GM10248 (cell line): Measurements from ENCODE around the gene NAALAD2.
"Not testable (repeated sequence)": the region's sequence is repeated elsewhere in the genome, so short reads cannot be mapped to it uniquely, and the experiment has no call there.

ENCODE experiments used
- CTCF ChIA-PET: fragments of 300-600 bp; sonication (Branson Sonifier 250); formaldehyde crosslinking; extraction: SDS; loops from one replicate; lab custom pipeline; 2021; ENCODE audit warnings: antibody characterized with exemption; lab: Yijun Ruan, JAX
- POLR2A ChIA-PET: fragments of 350-650 bp; sonication (Branson Sonifier 250); formaldehyde crosslinking; extraction: SDS; loops from one replicate; lab custom pipeline; 2020; ENCODE audit warnings: antibody characterized with exemption; lab: Yijun Ruan, JAX
- DNase-seq: peaks from one replicate; pipeline ENCODE4 v3.0.0; 2012; ENCODE audit errors: extremely low spot score
- TF ChIP-seq, protein P1 (sequence below): IDR thresholded peaks from 2 replicates; pipeline ENCODE4 v1.5.1; 2012; ENCODE audit warnings: mild to moderate bottlenecking, low read depth; ENCODE audit errors: extremely low read depth, missing control alignments, control extremely low read depth

NAALAD2 gene

DNA sequence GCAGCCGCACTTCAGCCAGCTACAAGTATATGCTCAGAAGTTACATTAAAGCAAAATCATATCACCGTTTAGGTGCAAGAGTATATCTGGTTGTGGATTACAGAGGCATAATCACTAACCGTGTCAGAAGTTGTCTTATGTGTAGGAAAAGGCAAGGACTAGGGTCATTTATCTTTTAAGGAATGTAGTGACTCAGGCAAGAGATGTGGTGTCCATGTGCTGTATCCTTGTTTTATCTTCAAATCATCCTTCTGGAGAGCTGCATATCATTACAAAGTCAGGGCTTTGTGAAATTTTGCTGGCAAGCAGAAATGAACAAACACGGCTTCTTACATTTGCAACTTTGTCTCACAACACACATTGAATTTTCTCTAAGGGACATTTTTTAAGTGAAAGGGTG, 101.1 kb downstream of the NAALAD2 start:
- TF ChIP-seq, protein P1, sequence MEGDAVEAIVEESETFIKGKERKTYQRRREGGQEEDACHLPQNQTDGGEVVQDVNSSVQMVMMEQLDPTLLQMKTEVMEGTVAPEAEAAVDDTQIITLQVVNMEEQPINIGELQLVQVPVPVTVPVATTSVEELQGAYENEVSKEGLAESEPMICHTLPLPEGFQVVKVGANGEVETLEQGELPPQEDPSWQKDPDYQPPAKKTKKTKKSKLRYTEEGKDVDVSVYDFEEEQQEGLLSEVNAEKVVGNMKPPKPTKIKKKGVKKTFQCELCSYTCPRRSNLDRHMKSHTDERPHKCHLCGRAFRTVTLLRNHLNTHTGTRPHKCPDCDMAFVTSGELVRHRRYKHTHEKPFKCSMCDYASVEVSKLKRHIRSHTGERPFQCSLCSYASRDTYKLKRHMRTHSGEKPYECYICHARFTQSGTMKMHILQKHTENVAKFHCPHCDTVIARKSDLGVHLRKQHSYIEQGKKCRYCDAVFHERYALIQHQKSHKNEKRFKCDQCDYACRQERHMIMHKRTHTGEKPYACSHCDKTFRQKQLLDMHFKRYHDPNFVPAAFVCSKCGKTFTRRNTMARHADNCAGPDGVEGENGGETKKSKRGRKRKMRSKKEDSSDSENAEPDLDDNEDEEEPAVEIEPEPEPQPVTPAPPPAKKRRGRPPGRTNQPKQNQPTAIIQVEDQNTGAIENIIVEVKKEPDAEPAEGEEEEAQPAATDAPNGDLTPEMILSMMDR = no peak
- POLR2A ChIA-PET = no interaction called here
- no peak for DNase-seq
- CTCF ChIA-PET = interaction anchor here (1.4 to 4.3 kb wide), 4 partner anchors 9 to 31 kb away, joined by 3 to 16 read pairs (median 5); no protein-coding TSS in a partner anchor

DNA sequence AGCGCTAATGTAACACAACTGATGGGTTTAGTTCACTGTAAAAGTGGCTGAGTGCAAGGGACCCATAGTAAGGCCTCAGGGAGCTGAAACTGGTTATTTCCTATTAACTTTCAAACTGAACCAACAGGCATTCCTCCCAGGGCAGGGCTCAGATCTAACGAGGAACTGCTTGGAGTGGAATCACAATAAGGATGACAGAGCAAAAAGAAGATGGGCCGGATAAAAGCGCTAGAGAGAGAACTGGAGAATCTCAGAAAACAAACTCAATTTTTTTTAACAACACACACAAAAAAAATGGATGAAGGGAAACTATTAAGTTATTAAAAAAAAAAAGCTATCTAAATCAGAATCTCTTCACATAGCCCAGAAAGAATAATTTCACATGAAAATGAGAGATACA, 102.5 kb downstream of the NAALAD2 start:
- TF ChIP-seq, protein P1 = no peak
- POLR2A ChIA-PET = no interaction called here
- CTCF ChIA-PET = interaction anchor here (0.8 to 4.3 kb wide), 4 partner anchors 8 to 41 kb away, joined by 3 to 16 read pairs (median 5); no protein-coding TSS in a partner anchor
- DNase-seq = no peak

DNA sequence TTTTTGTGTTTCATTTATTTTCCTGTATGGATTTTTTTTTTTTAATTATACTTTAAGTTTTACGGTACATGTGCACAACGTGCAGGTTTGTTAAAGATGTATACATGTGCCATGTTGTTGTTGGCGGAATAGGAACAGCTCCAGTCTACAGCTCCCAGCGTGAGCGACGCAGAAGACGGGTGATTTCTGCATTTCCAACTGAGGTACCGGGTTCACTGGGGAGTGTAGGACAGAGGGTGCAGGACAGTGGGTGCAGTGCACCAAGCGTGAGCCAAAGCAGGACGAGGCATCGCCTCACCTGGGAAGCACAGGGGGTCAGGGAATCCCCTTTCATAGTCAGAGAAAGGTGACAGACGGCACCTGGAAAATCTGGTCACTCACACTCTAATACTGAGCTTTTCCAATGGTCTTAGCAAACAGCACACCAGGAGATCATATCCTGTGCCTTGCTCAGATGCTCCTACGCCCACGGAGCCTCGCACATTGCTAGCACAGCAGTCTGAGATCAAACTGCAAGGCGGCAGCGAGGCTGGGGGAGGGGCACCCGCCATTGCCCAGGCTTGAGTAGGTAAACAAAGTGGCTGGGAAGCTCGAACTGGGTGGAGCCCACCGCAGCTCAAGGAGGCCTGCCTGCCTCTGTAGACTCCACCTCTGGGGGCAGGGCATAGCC, 105.6 kb downstream of the NAALAD2 start:
- DNase-seq, POLR2A ChIA-PET: not testable (repeated sequence)
- CTCF ChIA-PET = interaction anchor here (1.0 kb wide), 1 partner anchor 10 kb away, joined by 3 read pairs; no protein-coding TSS in a partner anchor

DNA sequence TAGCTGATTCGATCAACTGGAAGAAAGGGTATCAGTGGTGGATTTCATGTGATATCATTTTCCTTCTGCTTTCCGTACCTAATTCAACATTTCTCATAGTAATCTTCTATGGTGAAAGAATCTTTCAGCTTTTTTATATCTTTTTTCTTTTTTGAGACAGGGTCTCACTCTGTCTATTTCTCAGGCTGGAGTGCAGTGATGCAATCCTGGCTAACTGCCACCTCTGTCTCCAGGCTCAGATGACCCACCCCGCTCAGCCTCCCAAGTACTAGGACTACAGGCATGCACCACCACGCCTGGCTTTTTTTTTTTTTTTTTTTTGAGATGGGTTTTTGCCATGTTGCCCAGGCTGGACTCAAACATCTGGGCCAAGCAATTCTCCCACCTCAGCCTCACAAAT, 107.0 kb downstream of the NAALAD2 start:
- CTCF ChIA-PET = no interaction called here
- DNase-seq = no peak
- POLR2A ChIA-PET = no interaction called here
- TF ChIP-seq, protein P1 = no peak
